K562 (cell line): ENCODE data around the gene RINL. TPM values are rescaled to one million over a fixed set of nuclear protein-coding genes. Genes with fewer than 3 reads are reported as not detected.

ENCODE experiments used
- BCOR ChIP-seq: fragments of 450-650 bp; IDR thresholded peaks from 2 replicates; pipeline ENCODE4 v1.6.1; 2016
- CTCF ChIP-seq, 3 experiments: IDR thresholded peaks in 2 of 3; conservative IDR thresholded peaks in 1 of 3; 2 replicates each; pipeline ENCODE4 v1.5.1; 2011 to 2012; ENCODE audit warnings: low read length in 3 of 3, mild to moderate bottlenecking in 3 of 3, control low read depth in 2 of 3, improper control_type of control experiment in 1 of 3, inconsistent platforms in 1 of 3, low read depth in 1 of 3, mixed read lengths in 1 of 3, moderate library complexity in 1 of 3; ENCODE audit not compliant: insufficient read depth in 2 of 3
- GTF2A2 ChIP-seq: IDR thresholded peaks from 2 replicates; pipeline ENCODE4 v1.6.1; 2016; ENCODE audit warnings: mild to moderate bottlenecking, missing genetic modification characterization, missing compliant biosample characterization
- HEY1 ChIP-seq: fragments of 250-450 bp; sonication (Bioruptor Pico); IDR thresholded peaks from 2 replicates; pipeline ENCODE4 v1.5.0; 2020; ENCODE audit warnings: mild to moderate bottlenecking, moderate library complexity, borderline replicate concordance
- HMGXB4 ChIP-seq: sonication (generic); formaldehyde crosslinking; IDR thresholded peaks from 2 replicates; pipeline ENCODE4 v1.8.1; 2023; ENCODE audit warnings: mild to moderate bottlenecking, missing genetic modification reagents
- JUN ChIP-seq, 2 experiments: sonication (generic) in 1 of 2; formaldehyde crosslinking in 1 of 2; IDR thresholded peaks; 2 replicates each; pipeline versions ENCODE4 v1.6.1 to v1.8.0; 2012 to 2022; ENCODE audit warnings: borderline replicate concordance in 2 of 2, mild to moderate bottlenecking in 2 of 2, improper control_type of control experiment in 1 of 2, low read depth in 1 of 2, low read length in 1 of 2, missing genetic modification reagents in 1 of 2
- KDM5B ChIP-seq: fragments of 200-600 bp; sonication (generic); IDR thresholded peaks from 2 replicates; pipeline ENCODE4 v1.6.1; 2012; ENCODE audit warnings: low read depth, mild to moderate bottlenecking, moderate library complexity, low read length, control low read depth, inconsistent platforms; ENCODE audit not compliant: insufficient replicate concordance
- LCOR ChIP-seq: sonication (generic); formaldehyde crosslinking; IDR thresholded peaks from 2 replicates; pipeline ENCODE4 v1.8.0; 2022; ENCODE audit warnings: mild to moderate bottlenecking, missing genetic modification reagents
- MBD1 ChIP-seq: fragments of 250-450 bp; sonication (Bioruptor Pico); IDR thresholded peaks from 2 replicates; pipeline ENCODE4 v1.8.0; 2022; ENCODE audit warnings: inconsistent platforms
- MCM5 ChIP-seq: fragments of 450-650 bp; IDR thresholded peaks from 2 replicates; pipeline ENCODE4 v1.6.1; 2016; ENCODE audit warnings: low read depth
- MCM7 ChIP-seq, 2 experiments: fragments of 450-650 bp; IDR thresholded peaks; 2 replicates each; pipeline ENCODE4 v1.6.1; 2016 to 2018
- MEIS2 ChIP-seq: fragments of 450-650 bp; IDR thresholded peaks from 2 replicates; pipeline ENCODE4 v1.6.1; 2014; ENCODE audit warnings: mild to moderate bottlenecking; ENCODE audit not compliant: partially characterized antibody
- NCOA6 ChIP-seq: fragments of 450-650 bp; IDR thresholded peaks from 2 replicates; pipeline ENCODE4 v1.6.1; 2017; ENCODE audit warnings: mild to moderate bottlenecking
- RBM39 ChIP-seq: fragments of 200-400 bp; formaldehyde crosslinking; optimal IDR thresholded peaks from 2 replicates; pipeline ENCODE3; 2018; ENCODE audit warnings: low read depth, low read length
- SUPT5H ChIP-seq: fragments of 450-650 bp; IDR thresholded peaks from 2 replicates; pipeline ENCODE4 v1.6.1; 2016
- ZBTB33 ChIP-seq: sonication (generic); formaldehyde crosslinking; IDR thresholded peaks from 2 replicates; pipeline ENCODE4 v1.8.1; 2023; ENCODE audit warnings: mild to moderate bottlenecking, missing genetic modification reagents
- ZNF12 ChIP-seq: sonication (generic); formaldehyde crosslinking; IDR thresholded peaks from 2 replicates; pipeline ENCODE4 v1.4.0; 2020; ENCODE audit warnings: mild to moderate bottlenecking, missing genetic modification reagents
- ZNF57 ChIP-seq: fragments of 450-650 bp; formaldehyde crosslinking; IDR thresholded peaks from 2 replicates; pipeline ENCODE4 v1.4.0; 2020; ENCODE audit warnings: mild to moderate bottlenecking, moderate library complexity
- ZNF586 ChIP-seq: fragments of 450-650 bp; formaldehyde crosslinking; conservative IDR thresholded peaks from 2 replicates; pipeline ENCODE4 v1.4.0; 2020; ENCODE audit warnings: mild to moderate bottlenecking, moderate library complexity
- ZNF75A ChIP-seq: fragments of 450-650 bp; formaldehyde crosslinking; IDR thresholded peaks from 2 replicates; pipeline ENCODE4 v1.4.0; 2020; ENCODE audit warnings: mild to moderate bottlenecking
- ZNF780A ChIP-seq: fragments of 250-450 bp; sonication (Bioruptor Pico); IDR thresholded peaks from 2 replicates; pipeline ENCODE4 v1.5.0; 2021; ENCODE audit warnings: mild to moderate bottlenecking
- ZNF785 ChIP-seq: fragments of 250-450 bp; sonication (Bioruptor Pico); IDR thresholded peaks from 2 replicates; pipeline ENCODE4 v1.4.0; 2020; ENCODE audit warnings: mild to moderate bottlenecking
- polyA plus RNA-seq, 8 experiments: library from polyadenylated mRNA; depleted of rRNA in 4 of 8; stranded (reverse) in 5 of 8; unstranded in 3 of 8; fragments of >200 nt; fragmentation: Nextera tagmentation in 2 of 8; fragmentation: Illumina TruSeq in 1 of 8; extraction: Ambion mirVana in 2 of 8; extraction: Trizol in 1 of 8; gene quantifications; 2 replicates each; pipeline versions ENCODE4 v1.2.1 to v1.2.3, GENCODE V29; 2011 to 2014; ENCODE audit warnings: inconsistent platforms in 1 of 8, missing spikeins in 1 of 8
- total RNA-seq, 7 experiments: library from RNA; depleted of rRNA in 6 of 7; stranded (reverse); fragments of >200 nt in 6 of 7; fragmentation: Illumina TruSeq in 2 of 7; extraction: Trizol in 2 of 7; gene quantifications; 2 replicates each; pipeline versions ENCODE4 v1.2.1 to v1.2.3, GENCODE V29; 2011 to 2021; ENCODE audit warnings: low replicate concordance in 1 of 7

Gene RINL
- total and polyA plus RNA-seq, 9 of the 15 experiments (the other 6 are each of a cell fraction or from before 2014, with no cell fraction given), result 0.82 to 10.9 (median 4.9) TPM

- TF ChIP-seq ZNF785 (CRISPR knock-in tag) (no peak), MBD1 (CRISPR knock-in tag) (no peak), ZNF586 (no peak), HMGXB4 (CRISPR knock-in tag) (no peak), BCOR (no peak), MCM5 (no peak), JUN (IDR thresholded peaks at IDR 0.05; ENCODE audit: borderline replicate concordance, low read depth, low read length) (no peak), JUN (CRISPR knock-in tag; IDR thresholded peaks at IDR 0.05; ENCODE audit: borderline replicate concordance) (no peak), ZNF12 (CRISPR knock-in tag) (no peak), GTF2A2 (tag) (no peak), SUPT5H (0 out of 2 replicates have a peak, but pooled peaks have one; percentile 30), LCOR (no peak), CTCF (IDR thresholded peaks at IDR 0.05 in 2 of 3, conservative IDR thresholded peaks at IDR 0.05 in 1 of 3; ENCODE audit: insufficient read depth in 2 of 3, low read depth in 1 of 3, low read length in 3 of 3) (no peak), MEIS2 (no peak), ZNF780A (CRISPR knock-in tag) (no peak), ZBTB33 (CRISPR knock-in tag) (no peak), ZNF57 (no peak), HEY1 (CRISPR knock-in tag) (no peak), NCOA6 (no peak), RBM39 (no peak), KDM5B (peak; percentile 37), MCM7 (IDR thresholded peaks at IDR 0.05) (no peak), ZNF75A (CRISPR knock-in tag) (no peak)
Observed at GRCh38 chr19:38848299-38849146, 29.6 kb downstream of the RINL start (continued).
